Brain microvascular endothelial cell (primary cell): ENCODE measurements around the gene NPAS2.

ENCODE experiments used
- DNase-seq: peaks from one replicate; pipeline ENCODE4 v3.0.0-alpha.2; 2020
- H3K27ac ChIP-seq: fragments of 250-450 bp; sonication (Bioruptor Pico); 2 replicates; pipeline ENCODE4 v1.5.1; 2020; ENCODE audit warnings: mild to moderate bottlenecking, moderate library complexity
- H3K27me3 ChIP-seq: fragments of 250-450 bp; sonication (Bioruptor Pico); replicated peaks from 2 replicates; pipeline ENCODE4 v1.5.1; 2020; ENCODE audit warnings: mild to moderate bottlenecking
- H3K36me3 ChIP-seq: fragments of 250-450 bp; sonication (Bioruptor Pico); replicated peaks from 2 replicates; pipeline ENCODE4 v1.5.1; 2020; ENCODE audit warnings: mild to moderate bottlenecking
- H3K4me3 ChIP-seq: 2 replicates; pipeline ENCODE4 v1.5.1; 2011; ENCODE audit warnings: low read depth, mild to moderate bottlenecking, control low read depth, low read length, moderate library complexity
- in situ Hi-C: cut with HindIII; loops from 2 replicates; pipeline ENCODE4 v1.10.0; 2017; ENCODE audit warnings: low sequenced_read_pairs, low pct_ligation_motif_present
- TF ChIP-seq, protein P1 (sequence below): IDR thresholded peaks from 2 replicates; pipeline ENCODE4 v1.5.1; 2011; ENCODE audit warnings: low read depth, mild to moderate bottlenecking, moderate library complexity, low read length, control low read depth, inconsistent platforms; ENCODE audit errors: missing control alignments

The NPAS2 gene

DNA sequence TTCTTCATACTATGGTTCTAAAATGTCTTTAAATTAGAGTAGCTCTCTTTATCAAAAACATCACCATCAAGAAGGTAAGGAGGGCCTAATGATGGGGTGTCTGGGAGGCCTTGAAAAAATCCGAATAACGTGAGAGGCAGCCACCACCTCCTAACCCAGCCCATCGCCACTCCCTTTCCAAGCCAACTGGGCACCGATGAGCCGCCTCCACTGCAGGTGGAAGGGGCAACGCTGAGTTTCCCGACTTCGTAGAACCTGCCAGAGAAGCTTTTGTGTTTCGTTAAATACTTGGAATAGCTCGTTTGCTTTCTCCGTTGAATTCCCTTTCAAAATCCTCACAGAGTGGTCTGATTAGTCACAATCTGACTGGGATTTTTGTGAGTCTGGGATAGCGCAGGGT lies 160.1 kb downstream of the NPAS2 start:
- Histone ChIP-seq H3K4me3 (no peak overlapping the region), H3K27ac (no peak overlapping the region), H3K36me3 (peaks cover 43% of the 10 kb centered on the region), H3K27me3 (no peaks in the 10 kb centered on the region)
- TF ChIP-seq, protein P1, sequence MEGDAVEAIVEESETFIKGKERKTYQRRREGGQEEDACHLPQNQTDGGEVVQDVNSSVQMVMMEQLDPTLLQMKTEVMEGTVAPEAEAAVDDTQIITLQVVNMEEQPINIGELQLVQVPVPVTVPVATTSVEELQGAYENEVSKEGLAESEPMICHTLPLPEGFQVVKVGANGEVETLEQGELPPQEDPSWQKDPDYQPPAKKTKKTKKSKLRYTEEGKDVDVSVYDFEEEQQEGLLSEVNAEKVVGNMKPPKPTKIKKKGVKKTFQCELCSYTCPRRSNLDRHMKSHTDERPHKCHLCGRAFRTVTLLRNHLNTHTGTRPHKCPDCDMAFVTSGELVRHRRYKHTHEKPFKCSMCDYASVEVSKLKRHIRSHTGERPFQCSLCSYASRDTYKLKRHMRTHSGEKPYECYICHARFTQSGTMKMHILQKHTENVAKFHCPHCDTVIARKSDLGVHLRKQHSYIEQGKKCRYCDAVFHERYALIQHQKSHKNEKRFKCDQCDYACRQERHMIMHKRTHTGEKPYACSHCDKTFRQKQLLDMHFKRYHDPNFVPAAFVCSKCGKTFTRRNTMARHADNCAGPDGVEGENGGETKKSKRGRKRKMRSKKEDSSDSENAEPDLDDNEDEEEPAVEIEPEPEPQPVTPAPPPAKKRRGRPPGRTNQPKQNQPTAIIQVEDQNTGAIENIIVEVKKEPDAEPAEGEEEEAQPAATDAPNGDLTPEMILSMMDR: no peak
- no peak for DNase-seq
- in situ Hi-C loops: no loop called here

DNA sequence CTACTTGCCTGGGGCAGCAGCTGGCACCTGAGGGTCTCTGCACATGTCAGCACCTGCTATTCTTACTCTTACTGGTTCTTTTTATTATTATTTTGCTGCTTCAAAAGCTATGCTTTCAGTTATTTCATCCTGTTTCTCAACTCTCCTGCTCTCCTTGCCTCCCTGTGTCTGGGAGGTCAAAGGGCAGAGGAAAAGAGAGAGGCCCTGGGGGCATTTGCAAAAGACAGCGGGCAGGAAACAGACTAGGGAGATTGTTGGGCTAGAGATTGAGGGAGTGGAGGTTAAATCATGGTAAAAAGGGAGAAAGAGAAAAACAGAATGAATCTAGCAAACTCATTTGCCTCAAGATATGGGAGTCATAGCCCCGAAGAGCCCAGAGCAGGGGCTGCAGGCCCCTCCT lies 161.1 kb downstream of the NPAS2 start:
- TF ChIP-seq, protein P1: no peak
- no peak overlapping the region for H3K4me3 ChIP-seq
- in situ Hi-C loops: no loop called here
- DNase-seq: no peak
- no peak overlapping the region for H3K27ac ChIP-seq
- peaks cover 37% of the 10 kb centered on the region for H3K36me3 ChIP-seq
- H3K27me3 ChIP-seq: no peaks in the 10 kb centered on the region

DNA sequence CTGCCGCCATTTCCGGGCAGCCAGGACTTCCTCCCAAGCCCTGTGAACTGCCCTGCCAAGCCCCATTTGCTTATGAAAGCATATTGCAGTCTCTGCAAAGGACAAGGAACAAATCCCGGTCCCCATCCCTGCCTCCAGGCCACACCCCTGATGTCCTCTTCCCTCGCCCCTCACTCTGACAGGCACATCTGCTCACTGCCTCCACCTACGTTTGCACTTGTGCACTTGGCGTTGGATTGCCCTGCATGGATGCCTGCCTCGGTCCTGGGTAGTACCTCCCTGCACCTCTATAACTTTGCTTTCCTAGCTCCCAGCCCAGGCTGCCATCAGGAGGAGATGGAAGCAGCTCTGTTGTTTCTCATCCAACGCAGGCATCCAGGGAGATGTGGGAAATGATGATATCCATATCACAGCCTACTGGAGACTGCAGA lies 162.5 kb downstream of the NPAS2 start:
- no peaks in the 10 kb centered on the region for H3K27me3 ChIP-seq
- no peak overlapping the region for H3K27ac ChIP-seq
- TF ChIP-seq, protein P1: no peak
- DNase-seq: no peak
- in situ Hi-C loops: no loop called here
- peaks cover 31% of the 10 kb centered on the region for H3K36me3 ChIP-seq
- H3K4me3 ChIP-seq: no peak overlapping the region

DNA sequence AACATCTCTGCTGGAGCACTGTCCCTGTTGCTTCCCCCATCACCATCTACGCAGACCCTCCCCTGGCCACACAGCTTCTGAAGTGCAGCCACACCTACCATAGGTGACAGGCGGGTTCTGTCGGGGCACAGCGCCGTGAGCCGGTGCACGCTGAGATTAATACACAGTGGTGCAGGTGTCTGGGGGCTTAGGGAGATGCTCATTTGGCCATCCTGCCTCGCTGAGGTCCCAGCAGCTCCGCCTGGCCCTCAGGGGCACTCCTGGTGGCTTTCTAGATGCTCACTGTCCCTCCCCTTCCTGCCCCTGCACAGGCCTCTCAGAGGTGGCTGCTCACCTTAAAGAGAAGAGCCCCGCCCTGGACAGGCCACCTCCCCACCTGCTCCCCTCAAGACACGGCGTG lies 163.3 kb downstream of the NPAS2 start:
- Histone ChIP-seq H3K27me3 (no peaks in the 10 kb centered on the region), H3K27ac (no peak overlapping the region), H3K4me3 (no peak overlapping the region), H3K36me3 (peaks cover 34% of the 10 kb centered on the region)
- DNase-seq: no peak
- TF ChIP-seq, protein P1: no peak
- in situ Hi-C loops: no loop called here

DNA sequence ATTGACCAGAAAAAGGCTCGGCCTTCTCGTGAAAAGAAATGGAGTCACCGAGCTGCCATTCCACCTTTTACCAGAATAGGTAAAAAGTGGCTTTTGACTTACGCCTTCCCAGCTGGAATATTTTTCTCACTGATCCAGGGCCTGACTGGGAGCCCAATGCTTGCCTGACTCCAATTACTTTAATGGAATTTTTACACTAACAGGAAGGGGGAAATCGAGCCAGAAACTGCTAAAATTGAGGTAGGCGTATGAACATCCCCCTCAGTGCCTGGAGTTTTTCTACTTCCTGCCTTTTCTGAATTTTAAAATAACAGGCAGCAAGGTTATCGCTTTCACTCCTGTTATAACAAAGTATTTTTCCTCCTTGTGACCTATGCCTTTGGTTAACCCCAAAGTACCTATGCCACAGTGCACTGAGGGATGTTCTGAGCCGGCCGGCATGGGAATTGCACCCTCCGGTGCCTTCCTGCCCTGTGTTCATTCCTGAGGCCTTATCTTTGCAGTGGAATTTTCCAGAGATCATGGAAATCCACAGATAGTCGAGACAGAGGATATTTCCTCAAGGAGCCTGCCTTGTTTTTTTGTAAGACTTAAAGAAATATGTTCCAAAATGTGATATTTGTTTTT lies 163.9 kb downstream of the NPAS2 start:
- peaks cover 34% of the 10 kb centered on the region for H3K36me3 ChIP-seq
- no peak for DNase-seq

More for the DNA sequence above, 163.9 kb downstream of the NPAS2 start:
- Histone ChIP-seq H3K27me3 (no peaks in the 10 kb centered on the region), H3K27ac (no peak overlapping the region), H3K4me3 (no peak overlapping the region)
- TF ChIP-seq, protein P1: no peak
- in situ Hi-C loops: no loop called here
